GM12874 (cell line): ENCODE results near the gene CENPQ.

ENCODE experiments used
- CTCF ChIP-seq: IDR thresholded peaks from 2 replicates; pipeline ENCODE4 v1.5.1; 2011; ENCODE audit warnings: low read depth, mild to moderate bottlenecking, control low read depth, low read length, moderate library complexity; ENCODE audit not compliant: insufficient read depth

Gene CENPQ

DNA sequence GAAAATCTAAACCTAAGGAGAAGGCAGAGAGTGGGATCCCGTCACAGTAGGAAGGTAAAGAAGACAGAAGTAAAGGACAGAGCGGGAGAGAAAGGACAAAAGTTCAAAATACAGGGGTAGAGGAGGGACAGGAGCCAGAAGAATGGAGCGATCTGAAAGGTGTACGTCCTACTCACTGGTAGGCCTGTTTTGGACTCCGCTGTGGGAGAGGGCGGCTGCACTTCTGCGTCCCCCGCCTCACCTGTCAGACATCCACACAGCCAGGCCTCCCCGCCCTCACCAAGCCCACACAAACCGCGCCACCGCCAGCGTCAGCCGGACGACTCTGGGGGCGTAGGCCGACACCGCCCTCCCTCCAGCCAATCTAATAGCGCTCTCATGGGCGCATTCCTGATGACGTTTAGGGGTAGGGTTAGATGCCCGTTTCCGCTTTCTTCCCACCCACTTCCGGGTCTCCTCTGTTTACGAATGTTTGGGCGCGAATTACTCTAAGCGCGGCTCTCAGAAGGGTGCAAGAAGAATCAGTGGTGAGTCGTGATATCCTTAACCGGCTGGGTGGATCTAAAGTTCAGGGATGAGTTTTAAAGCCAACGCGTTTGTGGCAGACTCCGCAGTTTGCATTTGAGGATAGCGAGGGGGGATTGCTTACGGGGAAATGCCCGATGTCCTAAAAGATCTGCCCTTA lies at the start of gene CENPQ, which contains the start of gene MMUT:
CENPQ (plus strand) TSS at position 444 of the 685 bp plus-strand sequence. CDS start 6,807 bp downstream, outside the sequence.
MMUT (minus strand) TSS at position 327 of the 685 bp plus-strand sequence. CDS start 3,787 bp downstream, outside the sequence.
- no peak for TF ChIP-seq CTCF

DNA sequence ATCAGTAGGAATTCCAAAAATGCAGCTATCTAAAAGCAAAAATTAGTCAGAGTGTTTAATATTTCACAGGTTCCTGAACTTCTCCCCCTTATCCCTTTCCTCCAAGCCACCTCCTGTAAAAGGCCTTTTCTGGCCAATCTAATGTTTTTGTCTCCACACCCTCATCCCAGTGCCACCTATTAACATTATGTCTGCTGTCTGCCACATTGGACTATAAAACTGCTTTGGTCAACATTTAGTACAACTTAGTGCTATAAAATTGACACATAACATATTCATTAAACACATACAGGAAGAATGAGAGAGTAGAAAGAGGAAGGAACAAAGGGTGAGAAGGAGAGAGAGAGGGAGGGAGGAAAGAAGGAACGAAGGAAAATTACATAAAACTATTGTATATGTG lies 47.8 kb upstream of the CENPQ start:
- no peak for TF ChIP-seq CTCF

GRCh38 chr6:49416195-49416594 lies 47.0 kb upstream of the CENPQ start:
- TF ChIP-seq CTCF, result no peak

DNA sequence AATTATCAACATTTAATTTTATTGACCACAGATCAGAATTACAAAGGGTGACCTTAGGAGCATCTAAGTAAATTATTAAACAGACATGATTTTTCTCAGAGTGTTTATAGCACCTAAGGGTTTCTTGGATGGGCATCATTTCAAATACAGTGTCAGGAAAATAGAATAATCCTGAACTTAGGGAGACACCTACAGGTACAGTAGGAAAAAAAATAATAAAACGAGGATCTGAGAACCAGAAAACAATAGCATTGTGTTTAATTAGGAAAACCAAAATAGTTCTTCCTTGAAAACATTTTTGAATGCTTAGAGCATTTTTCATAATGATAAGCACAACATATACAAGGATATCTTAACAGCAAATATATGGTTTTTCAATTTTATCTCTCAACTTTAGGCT lies 39.4 kb upstream of the CENPQ start:
- no peak for TF ChIP-seq CTCF

DNA sequence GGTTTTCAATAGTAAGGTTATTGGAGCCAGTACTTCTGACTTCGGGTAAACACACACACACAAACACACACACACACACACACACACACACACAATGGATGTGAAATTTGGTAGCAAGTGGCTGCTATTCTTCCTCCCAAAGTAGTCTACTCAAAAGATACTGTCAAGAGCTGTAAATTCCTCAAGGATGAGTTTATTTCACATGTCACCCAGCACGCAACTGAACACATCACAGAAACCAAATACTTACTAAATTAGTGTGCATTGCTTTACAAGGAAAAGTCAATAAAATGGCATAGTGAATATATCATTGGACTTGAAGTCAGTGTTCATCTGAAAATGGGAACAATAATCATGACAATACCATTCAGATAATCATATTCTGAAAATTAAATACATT lies 33.0 kb upstream of the CENPQ start:
- no peak for TF ChIP-seq CTCF

- TF ChIP-seq CTCF, result no peak
Observed at GRCh38 chr6:49430866-49431265, 32.3 kb upstream of the CENPQ start.

DNA sequence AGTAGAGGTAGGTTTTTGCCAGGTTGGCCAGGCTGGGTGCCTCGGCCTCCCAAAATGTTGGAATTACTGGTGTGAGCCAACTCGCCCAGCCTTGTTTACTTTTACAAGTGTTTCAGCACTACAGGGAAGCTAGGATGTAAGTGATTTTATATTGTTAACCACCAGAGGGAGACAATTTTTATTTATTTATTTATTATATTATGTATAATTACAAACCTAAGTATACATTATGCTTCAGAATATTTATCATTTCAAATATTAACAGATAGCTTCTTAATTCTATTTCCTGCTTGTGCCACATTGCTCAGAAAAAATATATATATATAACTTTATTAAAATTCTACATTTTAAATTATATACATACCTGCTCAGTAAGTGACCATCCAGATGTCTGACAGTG lies 9.9 kb upstream of the CENPQ start:
- TF ChIP-seq CTCF, result peak; percentile 9; the same call in 1 of the 2 replicates
